Measurements from ENCODE around the gene XXYLT1. TPM values are rescaled to one million over a fixed set of nuclear protein-coding genes. Genes with fewer than 3 reads are reported as not detected.

XXYLT1 gene
- total and polyA plus RNA-seq, 2 donors from 2014 or later: 5.7 to 10.7 TPM

DNA sequence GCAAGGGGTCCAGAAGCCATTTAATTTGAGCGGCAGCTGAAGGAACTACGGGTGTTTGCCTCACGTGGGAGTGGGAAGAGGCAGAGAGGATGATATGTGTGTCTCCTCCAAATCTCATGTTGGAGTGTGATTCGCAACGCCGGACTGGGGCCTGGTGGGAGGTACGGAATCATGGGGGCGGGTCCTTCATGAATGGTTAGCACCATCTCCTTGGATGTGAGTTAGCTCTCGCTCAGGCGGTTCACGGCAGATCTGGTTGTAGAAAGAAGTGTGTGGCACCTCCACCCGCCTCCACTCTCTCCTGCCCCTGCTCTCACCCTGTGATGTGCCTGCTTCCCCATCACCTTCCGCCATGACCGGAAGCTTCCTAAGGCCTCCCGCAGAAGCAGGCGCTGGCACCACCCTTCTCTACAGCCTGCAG lies 25.4 kb downstream of the XXYLT1 start:
- DNase-seq: peak in 1 of 5 donors; percentile 35
- Histone ChIP-seq H3K27me3 (ENCODE audit: control insufficient read depth, insufficient read depth, low read length) (no peaks in the 10 kb centered on the region), H3K9ac (ENCODE audit: low read length in 3 of 3) (no peak overlapping the region), H3K36me3 (ENCODE audit: control insufficient read depth in 2 of 3, insufficient read depth in 3 of 3, low read length in 3 of 3) (no peaks in the 10 kb centered on the region), H3K27ac (ENCODE audit: low read depth in 2 of 2, low read length in 2 of 2) (no peak overlapping the region), H3K9me3 (ENCODE audit: control insufficient read depth in 2 of 3, insufficient read depth in 1 of 3, low read length in 3 of 3) (no peaks in the 10 kb centered on the region), H3K4me3 (ENCODE audit: low read length in 3 of 3) (no peak overlapping the region), H3K4me1 (ENCODE audit: control insufficient read depth in 2 of 3, insufficient read depth in 2 of 3, low read depth in 1 of 3, low read length in 3 of 3) (no peaks in the 10 kb centered on the region)
- no peak for FAIRE-seq
- intact Hi-C loops (cut with DNase I): loop anchor here (10.0 kb wide), 1 partner anchor 121 kb away; no protein-coding TSS in a partner anchor
- TF ChIP-seq, protein P1, sequence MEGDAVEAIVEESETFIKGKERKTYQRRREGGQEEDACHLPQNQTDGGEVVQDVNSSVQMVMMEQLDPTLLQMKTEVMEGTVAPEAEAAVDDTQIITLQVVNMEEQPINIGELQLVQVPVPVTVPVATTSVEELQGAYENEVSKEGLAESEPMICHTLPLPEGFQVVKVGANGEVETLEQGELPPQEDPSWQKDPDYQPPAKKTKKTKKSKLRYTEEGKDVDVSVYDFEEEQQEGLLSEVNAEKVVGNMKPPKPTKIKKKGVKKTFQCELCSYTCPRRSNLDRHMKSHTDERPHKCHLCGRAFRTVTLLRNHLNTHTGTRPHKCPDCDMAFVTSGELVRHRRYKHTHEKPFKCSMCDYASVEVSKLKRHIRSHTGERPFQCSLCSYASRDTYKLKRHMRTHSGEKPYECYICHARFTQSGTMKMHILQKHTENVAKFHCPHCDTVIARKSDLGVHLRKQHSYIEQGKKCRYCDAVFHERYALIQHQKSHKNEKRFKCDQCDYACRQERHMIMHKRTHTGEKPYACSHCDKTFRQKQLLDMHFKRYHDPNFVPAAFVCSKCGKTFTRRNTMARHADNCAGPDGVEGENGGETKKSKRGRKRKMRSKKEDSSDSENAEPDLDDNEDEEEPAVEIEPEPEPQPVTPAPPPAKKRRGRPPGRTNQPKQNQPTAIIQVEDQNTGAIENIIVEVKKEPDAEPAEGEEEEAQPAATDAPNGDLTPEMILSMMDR (IDR thresholded peaks at IDR 0.05; ENCODE audit: borderline replicate concordance, extremely low read depth, insufficient read depth): no peak

- TF ChIP-seq, protein P1 (IDR thresholded peaks at IDR 0.05; ENCODE audit: borderline replicate concordance, extremely low read depth, insufficient read depth): no peak
- H3K9me3 ChIP-seq (ENCODE audit: control insufficient read depth in 2 of 3, insufficient read depth in 1 of 3, low read length in 3 of 3): peaks cover 0 to 3% (median 0%) of the 10 kb centered on the region in 3 donors
- peaks cover 0 to 14% (median 3%) of the 10 kb centered on the region in 3 donors for H3K4me1 ChIP-seq (ENCODE audit: control insufficient read depth in 2 of 3, insufficient read depth in 2 of 3, low read depth in 1 of 3, low read length in 3 of 3)
- no peak overlapping the region for H3K4me3 ChIP-seq (ENCODE audit: low read length in 3 of 3)
- H3K27me3 ChIP-seq (ENCODE audit: control insufficient read depth, insufficient read depth, low read length): no peaks in the 10 kb centered on the region
- no peak overlapping the region for H3K27ac ChIP-seq (ENCODE audit: low read depth in 2 of 2, low read length in 2 of 2)
- H3K9ac ChIP-seq (ENCODE audit: low read length in 3 of 3): no peak overlapping the region
- no peaks in the 10 kb centered on the region for H3K36me3 ChIP-seq (ENCODE audit: control insufficient read depth in 2 of 3, insufficient read depth in 3 of 3, low read length in 3 of 3)
- FAIRE-seq (no peak), DNase-seq (peak in 1 of 5 donors; percentile 25)
- intact Hi-C loops (cut with DNase I): loop anchor here (10.0 kb wide), 1 partner anchor 117 kb away; no protein-coding TSS in a partner anchor
These were observed 29.2 kb downstream of the XXYLT1 start for GRCh38 chr3:195241592-195242355.

DNA sequence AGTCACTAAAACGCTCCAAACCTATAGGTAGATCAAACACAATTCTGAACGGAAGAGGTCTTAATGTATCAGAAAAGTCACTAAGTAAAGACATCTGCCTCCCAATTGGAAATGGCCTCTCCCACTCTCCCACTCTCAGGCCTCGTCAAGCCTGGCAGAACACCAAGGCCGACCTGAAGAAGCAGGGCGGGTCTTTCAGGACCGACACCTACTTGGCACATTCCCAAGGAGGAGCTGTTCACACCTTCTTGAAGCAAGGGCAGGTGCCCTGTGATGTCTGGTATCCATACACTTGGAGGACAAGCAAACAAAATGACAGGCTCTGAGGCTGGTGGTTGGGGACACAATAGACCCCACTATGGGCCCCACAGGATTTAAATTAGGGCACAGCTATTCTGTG lies 30.0 kb downstream of the XXYLT1 start:
- H3K9ac ChIP-seq (ENCODE audit: low read length in 3 of 3): no peak overlapping the region
- FAIRE-seq: no peak
- no peak for DNase-seq
- intact Hi-C loops (cut with DNase I): loop anchor here (10.0 kb wide), 1 partner anchor 116 kb away; no protein-coding TSS in a partner anchor
- TF ChIP-seq, protein P1 (IDR thresholded peaks at IDR 0.05; ENCODE audit: borderline replicate concordance, extremely low read depth, insufficient read depth): no peak
- H3K4me3 ChIP-seq (ENCODE audit: low read length in 3 of 3): no peak overlapping the region
- no peak overlapping the region for H3K27ac ChIP-seq (ENCODE audit: low read depth in 2 of 2, low read length in 2 of 2)
- H3K36me3 ChIP-seq (ENCODE audit: control insufficient read depth in 2 of 3, insufficient read depth in 3 of 3, low read length in 3 of 3): no peaks in the 10 kb centered on the region
- peaks cover 0 to 9% (median 0%) of the 10 kb centered on the region in 3 donors for H3K9me3 ChIP-seq (ENCODE audit: control insufficient read depth in 2 of 3, insufficient read depth in 1 of 3, low read length in 3 of 3)
- peaks cover 0 to 14% (median 3%) of the 10 kb centered on the region in 3 donors for H3K4me1 ChIP-seq (ENCODE audit: control insufficient read depth in 2 of 3, insufficient read depth in 2 of 3, low read depth in 1 of 3, low read length in 3 of 3)
- no peaks in the 10 kb centered on the region for H3K27me3 ChIP-seq (ENCODE audit: control insufficient read depth, insufficient read depth, low read length)
